ENCODE results near the gene ANTKMT.
A peak's percentile ranks its signal among the peaks of the same experiment; 100 is the strongest.

ANTKMT gene, protein sequence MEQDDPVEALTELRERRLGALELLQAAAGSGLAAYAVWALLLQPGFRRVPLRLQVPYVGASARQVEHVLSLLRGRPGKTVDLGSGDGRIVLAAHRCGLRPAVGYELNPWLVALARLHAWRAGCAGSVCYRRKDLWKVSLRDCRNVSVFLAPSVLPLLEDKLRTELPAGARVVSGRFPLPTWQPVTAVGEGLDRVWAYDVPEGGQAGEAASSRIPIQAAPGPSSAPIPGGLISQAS

DNA sequence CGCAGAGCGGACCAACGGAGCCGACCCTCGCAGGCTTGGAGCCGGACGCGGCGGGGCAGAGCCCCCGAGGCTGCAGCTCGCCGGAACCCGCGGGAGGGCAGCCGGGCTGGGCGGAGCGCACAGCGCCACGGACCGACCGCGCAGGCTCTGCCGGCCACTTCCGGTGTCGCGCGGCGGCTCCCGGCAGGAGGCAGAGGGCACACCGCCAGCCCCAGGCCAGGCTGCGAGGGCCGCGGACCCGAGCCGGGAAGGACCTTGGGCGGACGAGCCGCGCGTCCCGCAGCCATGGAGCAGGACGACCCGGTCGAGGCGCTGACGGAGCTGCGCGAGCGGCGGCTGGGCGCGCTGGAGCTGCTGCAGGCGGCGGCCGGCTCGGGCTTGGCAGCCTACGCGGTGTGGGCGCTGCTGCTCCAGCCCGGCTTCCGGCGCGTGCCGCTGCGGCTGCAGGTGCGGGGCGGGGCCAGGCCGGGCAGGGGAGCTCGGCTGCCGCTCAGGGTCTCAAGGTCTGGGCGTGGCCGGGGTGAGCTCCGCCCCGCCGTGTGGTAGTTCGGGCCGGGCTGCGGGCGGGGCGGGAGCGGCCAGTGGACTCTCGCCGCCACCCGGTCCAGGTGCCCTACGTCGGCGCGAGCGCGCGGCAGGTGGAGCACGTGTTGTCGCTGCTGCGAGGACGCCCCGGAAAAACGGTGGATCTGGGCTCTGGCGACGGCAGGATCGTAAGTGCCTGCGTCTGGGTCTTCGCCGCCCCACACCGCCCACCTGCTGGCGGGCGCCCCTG is at the start of gene ANTKMT:
TSS of gene ANTKMT (plus strand) at position 157 of the 775 bp plus-strand sequence. CDS start at position 286, 129 bp downstream.
- DNase-seq: peak; percentile 93

DNA sequence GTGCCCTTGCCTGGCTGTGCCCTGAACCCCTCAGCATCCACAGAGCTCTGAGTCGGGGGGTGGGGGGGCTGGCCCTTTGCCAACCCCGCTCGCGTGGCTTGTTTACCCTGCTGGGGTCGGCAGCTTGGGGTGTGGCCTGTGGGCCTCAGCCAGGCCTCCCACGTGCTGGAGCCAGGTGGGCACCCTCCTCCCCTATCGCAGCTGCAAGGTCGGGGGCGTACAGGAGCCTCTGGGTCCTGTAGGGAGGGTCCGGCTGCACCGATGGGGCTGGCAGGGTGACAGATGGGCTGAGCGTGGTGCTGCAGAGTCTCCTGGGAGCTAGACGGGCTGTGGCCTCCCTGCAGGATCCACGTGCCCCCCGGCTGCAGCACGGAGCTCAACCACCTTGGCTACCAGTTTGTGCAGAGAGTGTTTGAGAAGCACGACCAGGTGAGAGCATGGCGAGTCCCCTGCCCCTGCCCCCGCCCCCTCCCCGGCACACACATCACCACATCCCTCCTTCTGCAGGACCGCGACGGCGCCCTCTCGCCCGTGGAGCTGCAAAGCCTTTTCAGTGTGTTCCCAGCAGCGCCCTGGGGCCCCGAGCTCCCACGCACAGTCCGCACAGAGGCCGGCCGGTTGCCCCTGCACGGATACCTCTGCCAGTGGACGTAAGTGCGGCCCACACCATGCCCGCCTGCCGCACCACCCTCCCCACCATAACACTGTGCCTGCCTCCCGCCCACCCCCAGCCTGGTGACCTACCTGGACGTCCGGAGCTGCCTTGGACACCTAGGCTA is 49.4 kb upstream of the ANTKMT start:
- DNase-seq: no peak

DNA sequence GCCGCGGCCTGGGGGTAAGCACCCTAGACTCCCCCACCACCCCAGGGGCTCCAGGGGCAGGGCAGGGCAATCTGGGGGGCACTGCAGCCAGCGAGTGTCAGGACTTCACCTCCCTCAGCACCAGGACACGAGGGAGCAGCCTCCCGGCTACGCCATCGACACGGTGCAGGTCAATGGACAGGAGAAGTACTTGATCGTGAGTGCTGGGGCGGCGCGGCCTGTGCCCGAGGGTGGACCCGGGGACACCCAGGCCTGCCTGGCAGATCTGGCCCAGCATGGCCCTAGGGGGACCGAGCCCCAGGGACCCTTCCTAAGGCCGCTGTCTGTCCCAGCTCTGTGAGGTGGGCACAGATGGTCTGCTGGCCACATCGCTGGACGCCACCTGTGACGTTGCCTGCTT is 48.6 kb upstream of the ANTKMT start:
- DNase-seq: no peak

DNA sequence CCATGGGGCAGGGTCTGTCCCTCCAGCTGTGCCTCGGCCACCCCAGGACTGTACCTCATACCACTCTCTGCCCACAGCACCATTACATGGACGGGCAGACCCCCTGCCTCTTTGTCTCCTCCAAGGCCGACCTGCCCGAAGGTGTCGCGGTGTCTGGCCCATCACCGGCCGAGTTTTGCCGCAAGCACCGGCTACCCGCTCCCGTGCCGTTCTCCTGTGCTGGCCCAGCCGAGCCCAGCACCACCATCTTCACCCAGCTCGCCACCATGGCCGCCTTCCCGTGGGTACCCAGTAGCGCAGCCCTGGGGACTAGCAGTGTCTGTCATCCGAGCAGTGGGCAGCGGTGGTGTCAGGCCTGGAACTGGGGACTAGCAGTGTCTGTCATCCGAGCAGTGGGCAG is 48.1 kb upstream of the ANTKMT start:
- no peak for DNase-seq

DNA sequence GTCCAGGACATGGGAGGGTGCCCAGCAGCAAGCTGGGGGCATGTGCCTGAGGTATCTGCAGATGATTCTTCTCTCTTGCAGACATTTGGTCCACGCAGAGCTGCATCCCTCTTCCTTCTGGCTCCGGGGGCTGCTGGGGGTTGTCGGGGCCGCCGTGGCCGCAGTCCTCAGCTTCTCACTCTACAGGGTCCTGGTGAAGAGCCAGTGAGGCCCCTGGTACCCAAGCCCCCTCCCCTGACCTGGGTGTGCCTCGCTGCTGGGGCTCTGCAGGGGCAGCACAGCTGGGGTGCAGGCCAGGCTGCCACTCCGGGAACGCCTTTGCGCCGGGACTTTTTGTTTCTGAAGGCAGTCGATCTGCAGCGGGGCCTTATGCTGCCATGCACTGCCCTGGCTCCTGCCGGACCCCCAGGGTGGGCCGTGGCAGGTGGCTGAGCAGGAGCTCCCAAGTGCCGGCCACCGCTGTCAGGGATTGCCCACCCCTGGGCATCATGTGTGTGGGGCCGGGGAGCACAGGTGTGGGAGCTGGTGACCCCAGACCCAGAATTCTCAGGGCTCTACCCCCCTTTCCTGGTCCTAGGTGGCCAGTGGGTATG is 47.5 kb upstream of the ANTKMT start:
- no peak for DNase-seq

DNA sequence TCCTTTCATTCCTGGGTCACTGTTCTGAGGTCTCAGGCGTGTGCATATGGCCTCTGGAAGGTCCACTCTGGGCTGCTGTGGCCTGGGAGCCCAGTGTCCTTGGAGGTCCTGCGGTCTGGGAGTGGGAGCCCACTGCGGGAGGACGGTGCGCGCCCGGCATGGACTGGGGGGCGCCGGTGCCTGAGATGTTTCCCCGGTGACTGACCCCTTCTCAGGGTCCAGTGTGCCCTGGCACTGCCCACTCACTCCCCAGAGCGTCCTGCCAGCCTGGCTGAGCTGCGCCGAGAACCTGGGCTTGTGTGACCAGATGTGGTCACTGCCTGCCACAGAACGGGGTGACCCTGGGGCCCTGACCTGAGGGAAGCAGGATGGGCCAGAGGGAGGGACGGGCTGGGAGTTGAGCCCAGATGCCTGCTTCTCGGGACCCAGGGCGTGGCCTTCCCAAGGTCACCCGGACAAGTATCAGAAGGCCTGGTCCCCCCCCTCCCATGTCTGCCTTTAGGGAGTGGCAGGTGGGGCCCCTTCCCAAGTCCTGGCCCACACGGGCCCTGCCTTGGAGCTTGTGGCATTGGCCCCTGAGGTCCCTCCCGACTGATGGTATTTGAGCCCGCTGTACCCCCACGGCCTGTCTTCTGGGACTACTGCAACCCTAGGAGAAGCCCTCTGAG is 46.6 kb upstream of the ANTKMT start:
- DNase-seq: no peak

DNA sequence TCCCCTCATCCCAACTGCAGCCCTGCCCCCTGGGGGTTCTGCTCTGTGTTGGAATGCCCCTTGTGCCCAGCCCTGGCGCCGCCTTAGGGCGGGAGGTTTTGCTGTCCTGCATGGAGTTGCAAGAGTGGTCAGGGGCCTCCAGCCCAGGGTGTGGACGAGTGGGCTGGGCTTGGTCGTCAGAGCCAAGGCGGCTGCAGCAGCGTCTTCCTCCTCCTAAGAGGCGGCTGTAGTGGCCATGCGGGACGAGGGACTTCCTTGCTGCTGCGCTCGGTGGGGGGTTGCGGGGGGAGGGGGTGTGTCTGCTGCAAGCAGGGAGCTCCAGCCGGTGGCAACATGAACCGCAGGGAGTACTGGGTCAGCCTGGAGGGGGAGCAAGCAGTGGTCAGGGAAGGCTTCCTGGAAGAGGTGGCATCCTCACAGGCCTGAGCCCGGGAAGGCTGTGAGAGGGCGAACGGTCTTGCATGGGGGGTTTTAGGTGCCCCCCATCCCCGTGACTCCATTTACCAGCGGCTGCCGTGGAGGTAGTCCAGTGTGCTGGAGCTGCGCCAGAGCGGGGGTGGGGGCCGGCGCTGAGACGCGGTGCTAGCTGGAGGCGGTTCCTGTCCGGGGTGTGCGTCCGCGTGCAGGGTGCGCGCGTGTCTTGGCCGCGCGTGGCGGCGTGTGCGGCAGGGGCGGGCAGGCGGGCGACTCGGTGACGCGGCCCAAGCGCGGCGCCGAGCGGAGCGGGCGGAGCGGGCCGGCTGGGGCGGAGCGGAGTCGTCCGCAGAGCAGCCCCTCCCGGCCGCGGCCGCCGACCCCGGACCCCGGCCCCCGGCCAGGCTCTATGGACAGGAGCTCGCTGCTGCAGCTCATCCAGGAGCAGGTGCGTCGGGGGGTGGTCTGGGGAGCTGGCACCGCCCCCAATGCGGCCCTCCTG is 45.7 kb upstream of the ANTKMT start, which contains the start of gene RHBDL1:
TSS of gene RHBDL1 (plus strand) at position 704 of the 916 bp plus-strand sequence. CDS start at position 824, 120 bp downstream.
- peak; percentile 47 for DNase-seq

DNA sequence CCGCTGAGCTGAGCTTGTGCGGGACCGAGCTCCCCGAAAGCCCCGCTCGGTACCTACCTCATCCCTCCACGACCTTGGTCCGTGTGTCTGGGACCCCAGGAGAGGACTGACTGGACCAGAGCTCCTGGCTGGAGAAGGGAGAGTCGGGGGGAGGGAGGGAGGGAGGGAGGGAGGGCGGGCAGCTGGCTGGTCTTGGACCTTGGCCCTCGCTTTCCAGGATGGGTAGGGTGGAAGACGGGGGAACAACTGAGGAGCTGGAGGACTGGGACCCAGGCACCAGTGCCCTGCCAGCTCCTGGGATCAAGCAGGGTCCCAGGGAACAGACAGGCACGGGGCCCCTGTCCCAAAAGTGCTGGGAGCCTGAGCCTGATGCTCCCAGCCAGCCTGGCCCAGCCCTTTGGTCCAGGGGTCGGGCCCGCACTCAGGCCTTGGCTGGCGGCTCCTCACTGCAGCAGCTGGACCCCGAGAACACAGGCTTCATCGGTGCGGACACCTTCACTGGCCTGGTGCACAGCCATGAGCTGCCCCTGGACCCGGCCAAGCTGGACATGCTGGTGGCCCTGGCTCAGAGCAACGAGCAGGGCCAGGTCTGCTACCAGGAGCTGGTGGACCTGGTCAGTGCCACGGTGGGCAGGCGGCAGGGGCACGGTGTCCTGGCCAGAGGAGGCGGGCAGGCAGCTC is 44.9 kb upstream of the ANTKMT start:
- no peak for DNase-seq

DNA sequence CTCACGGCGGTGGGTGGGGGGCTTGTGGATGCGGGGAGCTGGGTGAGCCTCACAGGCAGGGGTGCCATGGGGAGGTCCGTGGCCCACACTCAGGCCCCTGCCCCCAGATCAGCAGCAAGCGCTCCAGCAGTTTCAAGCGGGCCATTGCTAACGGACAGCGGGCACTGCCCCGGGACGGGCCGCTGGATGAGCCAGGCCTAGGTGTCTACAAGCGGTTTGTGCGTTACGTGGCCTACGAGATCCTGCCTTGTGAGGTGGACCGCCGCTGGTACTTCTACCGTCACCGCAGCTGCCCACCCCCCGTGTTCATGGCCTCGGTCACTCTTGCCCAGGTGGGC is 44.4 kb upstream of the ANTKMT start:
- no peak for DNase-seq

DNA sequence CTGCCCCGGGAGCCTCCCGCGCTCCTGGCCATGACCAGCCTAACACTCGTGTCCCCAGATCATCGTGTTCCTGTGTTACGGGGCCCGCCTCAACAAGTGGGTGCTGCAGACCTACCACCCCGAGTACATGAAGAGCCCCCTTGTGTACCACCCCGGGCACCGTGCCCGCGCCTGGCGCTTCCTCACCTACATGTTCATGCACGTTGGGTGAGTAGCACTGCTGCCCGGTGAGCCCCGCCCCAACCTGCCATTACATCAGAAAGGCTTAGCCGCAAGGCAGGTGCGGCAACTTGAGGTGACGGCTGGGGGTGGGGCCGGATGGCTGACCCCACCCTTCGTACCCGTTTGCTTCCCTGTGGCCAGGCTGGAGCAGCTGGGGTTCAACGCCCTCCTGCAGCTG is 44.0 kb upstream of the ANTKMT start:
- no peak for DNase-seq

DNA sequence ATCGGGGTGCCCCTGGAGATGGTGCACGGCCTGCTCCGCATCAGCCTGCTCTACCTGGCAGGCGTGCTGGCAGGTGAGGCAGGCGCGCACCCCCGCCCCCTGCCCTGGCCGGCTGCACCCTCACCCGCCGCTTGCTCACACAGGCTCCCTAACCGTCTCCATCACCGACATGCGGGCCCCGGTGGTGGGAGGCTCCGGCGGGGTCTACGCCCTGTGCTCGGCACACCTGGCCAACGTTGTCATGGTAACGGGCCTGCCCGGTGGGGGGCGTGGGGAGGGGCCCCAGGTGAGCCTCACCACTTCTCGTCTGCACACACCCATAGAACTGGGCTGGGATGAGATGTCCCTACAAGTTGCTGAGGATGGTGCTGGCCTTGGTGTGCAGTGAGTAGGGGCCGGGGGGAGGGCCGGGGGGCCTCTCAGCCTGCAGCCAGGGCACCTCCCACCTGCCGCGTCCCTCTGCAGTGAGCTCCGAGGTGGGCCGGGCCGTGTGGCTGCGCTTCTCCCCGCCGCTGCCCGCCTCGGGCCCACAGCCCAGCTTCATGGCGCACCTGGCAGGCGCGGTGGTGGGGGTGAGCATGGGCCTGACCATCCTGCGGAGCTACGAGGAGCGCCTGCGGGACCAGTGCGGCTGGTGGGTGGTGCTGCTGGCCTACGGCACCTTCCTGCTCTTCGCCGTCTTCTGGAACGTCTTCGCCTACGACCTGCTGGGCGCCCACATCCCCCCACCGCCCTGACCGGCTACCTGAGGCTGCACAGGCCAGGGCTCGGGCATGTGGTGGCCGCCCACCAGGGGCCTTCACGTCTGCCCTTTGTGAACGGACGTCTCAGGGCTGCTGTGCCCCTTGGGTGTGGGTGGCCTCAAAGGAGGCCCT is 43.4 kb upstream of the ANTKMT start:
- no peak for DNase-seq

DNA sequence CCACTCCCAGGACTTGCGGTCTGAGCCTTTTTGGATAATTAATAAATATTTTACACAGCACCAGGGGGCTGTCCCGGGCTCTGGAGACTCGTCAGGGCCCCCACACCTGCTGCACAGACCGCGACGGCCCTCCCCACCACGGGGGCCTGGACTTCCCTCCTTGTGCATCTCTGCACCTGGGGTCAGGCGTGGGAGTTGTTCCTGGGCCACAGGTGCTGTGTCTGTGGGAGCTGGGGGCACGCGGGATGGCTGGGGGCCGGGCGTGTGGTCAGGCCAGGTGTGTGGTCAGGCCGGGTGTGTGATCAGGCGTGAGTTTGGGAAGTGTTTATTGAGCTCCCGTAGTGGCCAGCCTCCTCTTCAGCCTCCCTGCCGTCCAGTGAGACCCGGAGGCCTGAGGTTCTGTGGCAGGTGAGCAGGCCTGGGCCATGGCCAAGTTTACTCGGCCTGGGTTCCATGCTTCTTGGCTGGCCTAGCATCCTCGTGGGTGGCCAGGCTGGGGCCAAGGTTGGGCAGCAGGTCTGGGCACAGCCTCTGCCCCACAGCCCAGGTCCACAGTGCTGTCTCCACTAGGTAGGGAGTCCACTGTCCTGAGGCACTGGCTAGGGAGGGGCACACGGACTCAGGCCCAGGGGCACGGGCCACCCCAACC is 42.6 kb upstream of the ANTKMT start:
- DNase-seq: no peak

DNA sequence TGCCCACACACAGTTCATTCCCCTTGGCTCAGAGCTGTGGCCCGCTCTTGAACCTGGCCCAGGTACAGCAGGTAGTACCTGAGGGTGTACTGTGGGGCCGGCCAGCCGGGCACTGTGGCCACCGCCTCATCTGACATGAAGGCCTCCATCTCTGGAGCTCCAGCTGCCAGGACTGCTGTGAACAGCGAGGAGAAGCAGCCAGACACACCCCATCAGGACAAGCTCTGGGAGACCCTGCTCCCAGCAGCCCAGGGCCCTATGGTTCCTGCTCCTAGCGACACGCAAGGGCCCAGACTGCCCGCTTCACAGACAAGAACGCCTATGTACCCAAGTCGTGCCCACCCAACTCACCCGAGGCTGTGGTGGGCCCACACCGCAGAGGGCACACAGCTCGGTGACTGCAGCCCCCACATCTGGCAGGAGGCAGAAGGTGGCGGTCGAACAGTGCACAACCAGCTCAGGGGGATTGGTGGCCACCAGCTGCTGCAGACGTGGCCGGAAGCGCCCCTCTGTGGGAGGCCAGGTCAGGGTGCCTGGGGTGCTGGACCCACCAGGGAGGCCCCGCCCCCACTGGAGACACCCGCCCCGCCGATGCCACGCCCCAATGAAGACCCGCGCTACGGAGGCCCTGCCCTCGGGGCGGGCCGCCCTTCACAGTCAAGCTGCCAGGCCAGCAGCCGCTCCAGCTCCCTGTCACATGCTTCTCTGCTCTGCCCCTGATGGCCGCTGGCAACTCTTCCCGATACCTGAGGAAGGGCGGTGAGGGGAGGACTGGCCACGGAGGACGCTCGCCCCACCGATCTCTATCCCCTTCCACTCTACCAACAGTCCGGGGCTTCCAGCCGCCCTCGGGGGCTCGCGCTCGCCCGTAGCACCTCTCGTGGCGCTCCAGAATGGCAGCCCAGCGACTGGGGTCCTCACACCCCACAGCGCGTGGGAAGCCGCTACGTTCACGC is 41.8 kb upstream of the ANTKMT start:
- peak; percentile 90 for DNase-seq

DNA sequence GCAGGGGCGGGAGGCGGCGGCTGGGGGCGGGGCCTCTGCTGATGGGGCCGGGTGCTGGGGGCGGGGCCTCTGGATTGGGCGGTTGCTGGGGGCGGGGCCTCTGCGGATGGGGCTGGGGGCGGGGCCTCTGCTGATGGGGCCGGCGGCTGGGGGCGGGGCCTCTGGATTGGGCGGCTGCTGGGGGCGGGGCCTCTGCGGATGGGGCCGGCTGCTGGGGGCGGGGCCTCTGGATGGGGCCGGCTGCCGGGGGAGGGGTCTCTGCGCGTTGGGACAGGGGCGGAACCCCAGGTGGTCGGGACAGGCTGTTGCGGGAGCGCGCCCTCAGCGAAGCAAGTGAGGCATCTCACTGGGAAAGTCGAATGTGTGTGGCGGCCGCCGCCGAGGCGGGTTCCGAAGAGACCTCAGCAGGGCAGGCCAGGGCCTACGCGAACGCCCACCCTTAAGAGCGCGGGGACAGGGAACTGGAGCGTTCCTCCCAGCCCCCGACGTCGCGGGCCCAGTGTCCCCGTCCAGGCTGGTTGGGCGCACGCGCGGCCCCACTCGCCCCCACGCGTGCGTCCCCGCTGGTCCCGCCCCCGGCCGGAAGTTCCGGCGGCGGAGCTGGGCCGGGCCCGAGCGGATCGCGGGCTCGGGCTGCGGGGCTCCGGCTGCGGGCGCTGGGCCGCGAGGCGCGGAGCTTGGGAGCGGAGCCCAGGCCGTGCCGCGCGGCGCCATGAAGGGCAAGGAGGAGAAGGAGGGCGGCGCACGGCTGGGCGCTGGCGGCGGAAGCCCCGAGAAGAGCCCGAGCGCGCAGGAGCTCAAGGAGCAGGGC is 40.9 kb upstream of the ANTKMT start, which contains the start of gene STUB1:
TSS of gene STUB1 (plus strand) at position 597 of the 811 bp plus-strand sequence. CDS start at position 713, 116 bp downstream.
- peak; percentile 93 for DNase-seq

DNA sequence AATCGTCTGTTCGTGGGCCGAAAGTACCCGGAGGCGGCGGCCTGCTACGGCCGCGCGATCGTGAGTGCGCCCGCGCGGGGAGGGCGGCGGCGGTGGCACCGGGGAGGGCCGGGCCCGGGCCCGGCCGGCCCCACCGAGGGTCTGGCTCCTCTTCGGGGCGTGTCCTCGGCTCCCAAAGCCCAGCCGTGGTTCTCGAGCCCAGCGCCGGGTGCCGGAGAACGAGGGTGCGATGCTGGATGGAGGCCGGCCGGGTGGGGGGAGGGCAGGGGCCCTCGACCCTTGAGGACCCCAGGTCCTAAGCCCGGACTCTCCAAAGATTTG is 40.4 kb upstream of the ANTKMT start:
- DNase-seq: no peak

DNA sequence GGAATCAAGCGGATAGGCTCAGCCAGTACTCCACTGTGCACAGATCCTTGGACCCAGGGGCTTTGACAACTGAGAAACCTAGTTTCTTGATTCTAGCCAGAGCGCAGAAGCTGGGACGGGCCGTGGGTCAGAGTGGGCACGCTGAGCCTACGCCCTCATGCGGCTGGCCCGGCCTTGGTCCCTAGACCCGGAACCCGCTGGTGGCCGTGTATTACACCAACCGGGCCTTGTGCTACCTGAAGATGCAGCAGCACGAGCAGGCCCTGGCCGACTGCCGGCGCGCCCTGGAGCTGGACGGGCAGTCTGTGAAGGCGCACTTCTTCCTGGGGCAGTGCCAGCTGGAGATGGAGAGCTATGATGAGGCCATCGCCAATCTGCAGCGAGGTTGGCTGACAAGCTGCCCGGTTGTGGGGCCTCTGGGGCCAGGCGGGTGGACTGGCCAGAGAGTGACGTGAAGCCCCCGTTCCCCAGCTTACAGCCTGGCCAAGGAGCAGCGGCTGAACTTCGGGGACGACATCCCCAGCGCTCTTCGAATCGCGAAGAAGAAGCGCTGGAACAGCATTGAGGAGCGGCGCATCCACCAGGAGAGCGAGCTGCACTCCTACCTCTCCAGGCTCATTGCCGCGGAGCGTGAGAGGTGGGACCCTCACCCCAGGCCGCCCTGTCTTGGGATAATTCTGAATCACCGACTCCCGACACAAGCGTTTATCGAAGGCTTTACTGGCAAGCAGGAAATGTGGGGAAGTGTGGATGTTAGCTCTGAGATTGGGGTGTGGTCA is 39.8 kb upstream of the ANTKMT start:
- peak; percentile 68 for DNase-seq
